Right ventricle myocardium superior (tissue), 1 donor: Measurements from ENCODE around the gene COL3A1. TPM values are rescaled to one million over a fixed set of nuclear protein-coding genes. Genes with fewer than 3 reads are reported as not detected.

Source experiments
- ATAC-seq: fragments of 200-7000 bp; cut with Tn5 transposase; one replicate; pipeline ENCODE4 v1.9.1; 2020; ENCODE audit warnings: mild to moderate bottlenecking; ENCODE audit not compliant: poor library complexity
- DNase-seq: peaks from one replicate; pipeline ENCODE4 v3.0.0-alpha.2; 2020
- intact Hi-C: fragments of 100-400 bp; cut with DNase I; formaldehyde crosslinking; loops from one replicate; pipeline ENCODE4 v1.11.2; 2022
- total RNA-seq: library from RNA; stranded (reverse); fragmentation: NEBNext Ultra II Directional; extraction: Animal tissue kit (Norgen Biotek cat#: 25700); gene quantifications from one replicate; pipeline ENCODE4 v1.2.1, GENCODE V29; 2021
- donor health status: DM: no; HTN: yes; CAD: no; lungs with severe emphysema.

Gene COL3A1
- total RNA-seq, 1 donor from 2014 or later = 47.0 TPM

- intact Hi-C loops = no loop called here
- ATAC-seq (no peak), DNase-seq (no peak)
These were observed 36.4 kb downstream of the COL3A1 start for GRCh38 chr2:189010536-189010935.

DNA sequence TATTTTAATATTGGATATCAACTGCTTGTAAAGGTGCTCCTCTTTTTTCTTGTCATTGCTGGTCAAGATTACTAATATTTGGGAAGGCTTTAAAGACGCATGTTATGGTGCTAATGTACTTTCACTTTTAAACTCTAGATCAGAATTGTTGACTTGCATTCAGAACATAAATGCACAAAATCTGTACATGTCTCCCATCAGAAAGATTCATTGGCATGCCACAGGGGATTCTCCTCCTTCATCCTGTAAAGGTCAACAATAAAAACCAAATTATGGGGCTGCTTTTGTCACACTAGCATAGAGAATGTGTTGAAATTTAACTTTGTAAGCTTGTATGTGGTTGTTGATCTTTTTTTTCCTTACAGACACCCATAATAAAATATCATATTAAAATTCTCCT is 38.2 kb downstream of the COL3A1 start:
- ATAC-seq (no peak), DNase-seq (no peak)
- intact Hi-C loops = no loop called here

GRCh38 chr2:189013031-189013430 is 38.9 kb downstream of the COL3A1 start:
- DNase-seq = no peak
- intact Hi-C loops = no loop called here
- ATAC-seq = no peak

- DNase-seq (no peak), ATAC-seq (no peak)
- intact Hi-C loops = no loop called here
These were observed 39.7 kb downstream of the COL3A1 start for GRCh38 chr2:189013671-189014448.

DNA sequence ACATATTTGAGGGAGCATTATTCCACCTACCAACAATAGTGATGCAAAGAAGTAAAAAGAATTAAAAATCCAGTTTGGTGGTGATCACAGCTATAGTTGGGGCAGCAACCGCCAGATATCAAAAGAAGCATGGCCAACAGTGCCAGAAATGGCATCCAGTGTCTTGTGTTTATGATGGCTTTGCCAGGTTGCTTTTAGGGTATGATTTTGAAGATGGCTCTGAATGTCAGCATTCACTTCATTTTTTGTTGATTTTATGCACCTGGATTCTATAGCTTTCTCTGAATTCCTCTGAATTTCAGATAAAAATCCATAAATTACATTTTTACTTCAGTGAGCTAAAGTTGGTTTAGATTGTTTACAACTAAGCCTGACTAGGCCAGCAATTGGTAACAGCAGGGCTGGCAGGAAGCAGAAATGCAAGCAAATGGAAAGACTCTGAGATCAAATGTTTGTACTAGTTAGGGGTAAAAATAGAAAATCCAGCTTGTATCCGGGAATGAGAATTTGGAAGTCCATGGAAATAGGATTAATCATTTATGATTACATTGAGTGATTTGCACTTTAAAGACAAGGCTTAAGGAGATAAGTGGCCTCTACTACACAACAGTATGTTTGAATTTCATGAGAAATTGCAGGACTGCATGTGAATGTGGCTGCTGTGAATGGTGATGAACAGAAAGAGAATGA is 40.4 kb downstream of the COL3A1 start:
- ATAC-seq = no peak

GRCh38 chr2:189015359-189015758 is 41.2 kb downstream of the COL3A1 start:
- ATAC-seq (no peak), DNase-seq (no peak)
- intact Hi-C loops = no loop called here

More for the DNA sequence above, 40.4 kb downstream of the COL3A1 start:
- DNase-seq = no peak
- intact Hi-C loops = no loop called here

GRCh38 chr2:189016311-189016861 is 42.2 kb downstream of the COL3A1 start:
- ATAC-seq = no peak
- intact Hi-C loops = no loop called here
- no peak for DNase-seq

DNA sequence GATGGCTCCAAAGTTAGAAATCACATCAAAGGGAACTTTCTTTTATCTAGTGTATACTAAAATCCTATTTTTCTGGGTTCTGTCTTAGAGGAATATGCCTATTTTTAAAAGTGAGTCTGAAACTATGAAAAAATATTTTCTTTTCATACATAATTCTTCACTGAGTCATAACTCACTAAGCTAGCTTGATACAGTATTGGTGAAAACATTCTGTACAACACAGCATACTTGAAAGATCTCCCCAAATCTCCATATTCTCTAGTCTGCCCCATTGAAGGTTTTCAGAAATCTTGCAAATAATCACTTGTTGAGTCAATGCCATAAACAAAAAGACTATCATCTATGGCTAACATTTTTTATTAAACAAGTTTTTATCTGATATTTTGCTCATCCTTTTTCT is 44.5 kb downstream of the COL3A1 start:
- intact Hi-C loops = no loop called here
- no peak for ATAC-seq

GRCh38 chr2:189020179-189020578 is 46.0 kb downstream of the COL3A1 start:
- DNase-seq = no peak
- intact Hi-C loops = no loop called here
- ATAC-seq = no peak

More for the DNA sequence above, 44.5 kb downstream of the COL3A1 start:
- no peak for DNase-seq

- intact Hi-C loops = no loop called here
- ATAC-seq = peak; percentile 88
- DNase-seq = no peak
These were observed 47.9 kb downstream of the COL3A1 start for GRCh38 chr2:189022053-189022481.

DNA sequence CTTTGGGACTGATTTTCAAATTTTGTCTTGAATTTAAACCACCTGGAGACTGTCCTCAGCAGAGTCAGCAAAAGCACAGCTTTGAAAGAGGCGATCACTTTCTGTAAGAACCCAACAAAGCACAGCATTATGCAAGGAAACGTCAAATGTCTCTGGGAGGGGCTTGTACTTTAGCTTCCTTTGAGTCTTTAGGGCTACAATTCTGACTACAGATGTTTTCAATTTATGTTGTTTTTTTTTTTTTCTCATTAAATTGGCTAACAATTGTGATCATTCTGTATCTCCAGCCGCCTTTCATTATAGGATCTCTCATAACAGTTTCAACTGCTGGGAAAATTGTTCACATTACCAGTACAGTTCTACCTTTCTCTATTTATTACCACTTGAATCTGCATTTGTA is 48.3 kb downstream of the COL3A1 start:
- intact Hi-C loops = no loop called here
- DNase-seq = no peak
- peak; percentile 75 for ATAC-seq

DNA sequence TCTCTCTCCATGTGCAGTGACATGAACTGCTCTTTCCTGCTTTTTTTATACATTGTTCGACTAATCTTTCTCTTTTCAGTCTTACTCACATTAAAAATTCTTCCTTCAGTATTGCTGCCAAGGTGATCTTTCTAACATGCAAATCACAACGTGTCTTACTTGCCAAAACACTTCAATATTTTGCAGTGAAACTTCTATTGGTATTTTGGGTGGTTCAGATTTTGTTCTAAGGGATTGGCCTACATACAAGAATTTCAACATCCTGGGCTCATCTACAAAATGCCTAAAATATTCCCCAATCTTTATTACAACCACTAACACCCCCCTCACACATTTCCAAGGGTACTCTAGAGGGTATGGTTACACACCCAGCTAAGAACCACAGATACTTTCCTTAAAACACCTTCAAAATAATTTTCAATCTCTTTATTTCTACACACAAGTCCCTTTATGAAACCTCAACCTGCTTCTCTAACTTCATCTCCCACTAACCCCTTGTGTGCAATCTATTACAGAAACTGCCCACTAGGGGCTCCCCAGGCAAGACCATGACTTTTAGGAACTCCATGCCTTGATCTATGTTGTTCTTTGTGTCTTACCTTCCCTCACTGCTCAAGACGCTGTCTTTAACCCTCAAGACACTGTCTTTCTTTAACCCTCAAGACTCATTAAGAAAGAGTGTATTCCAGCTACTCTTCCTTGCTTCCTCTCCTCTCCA is 50.9 kb downstream of the COL3A1 start:
- ATAC-seq (no peak), DNase-seq (no peak)
- intact Hi-C loops = no loop called here

DNA sequence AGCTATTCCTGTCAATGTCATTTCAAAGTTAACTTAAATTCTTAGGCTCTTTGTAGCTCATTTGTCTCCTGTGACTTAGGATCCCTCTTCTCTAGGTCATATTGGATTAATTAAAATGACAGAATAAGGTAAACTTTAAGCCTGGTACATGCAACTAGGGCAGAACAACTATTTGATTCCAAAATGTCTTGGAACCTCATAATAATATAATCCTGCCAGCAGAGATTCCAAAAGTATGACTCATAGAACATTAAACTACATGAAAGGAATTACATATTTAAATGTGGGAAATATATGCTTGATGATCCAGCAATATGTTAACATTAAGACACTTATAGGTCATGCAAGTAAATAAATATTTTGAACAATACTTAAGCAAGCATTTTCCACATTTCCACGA is 63.3 kb downstream of the COL3A1 start:
- ATAC-seq = no peak
- DNase-seq = no peak
- intact Hi-C loops = no loop called here

- ATAC-seq (no peak), DNase-seq (no peak)
- intact Hi-C loops = no loop called here
These were observed 71.7 kb downstream of the COL3A1 start for GRCh38 chr2:189045836-189046235.

DNA sequence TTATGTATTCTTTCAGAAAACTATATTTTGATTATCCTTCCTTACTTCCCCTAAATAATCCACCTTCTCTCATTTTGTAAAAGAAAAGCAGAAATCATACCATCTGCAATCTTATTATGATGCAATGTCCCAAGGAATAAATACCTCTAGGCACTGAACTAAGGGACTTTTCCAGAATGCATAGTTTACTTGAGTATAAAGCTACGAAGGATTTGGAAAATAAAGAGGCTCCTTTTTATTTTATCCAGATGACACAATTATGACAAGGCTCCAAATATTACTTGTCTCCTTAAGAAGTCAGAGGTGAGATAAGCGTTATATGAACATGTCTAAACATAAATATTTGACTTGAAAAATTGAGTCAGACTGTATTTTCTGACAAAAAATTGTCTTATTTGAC is 72.1 kb downstream of the COL3A1 start:
- intact Hi-C loops = no loop called here
- DNase-seq = no peak
- ATAC-seq = no peak

- no peak for ATAC-seq
- intact Hi-C loops = no loop called here
These were observed 73.2 kb downstream of the COL3A1 start for GRCh38 chr2:189047171-189047888.

DNA sequence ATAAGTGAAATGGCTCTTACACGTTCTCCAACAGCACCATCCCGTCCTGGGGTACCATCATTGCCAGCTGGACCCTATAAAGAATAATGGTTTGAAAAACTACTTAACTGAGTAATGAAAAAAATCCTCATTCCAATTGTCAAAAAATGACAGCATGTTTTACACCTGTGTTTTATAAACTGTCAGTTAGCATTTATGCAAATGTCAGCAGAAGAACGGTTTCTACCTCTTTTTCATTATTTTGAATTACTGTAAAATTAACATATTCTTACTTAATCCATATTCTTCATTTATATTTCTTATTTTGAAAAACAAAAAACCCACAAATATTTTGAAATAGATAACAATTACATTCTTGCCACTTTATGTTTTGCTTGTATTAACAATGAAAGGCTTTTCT is 74.0 kb downstream of the COL3A1 start:
- intact Hi-C loops = no loop called here
- ATAC-seq = no peak
- DNase-seq = no peak

More at GRCh38 chr2:189047171-189047888, 73.2 kb downstream of the COL3A1 start:
- DNase-seq = no peak

- intact Hi-C loops = no loop called here
- DNase-seq = no peak
These were observed 75.6 kb downstream of the COL3A1 start for GRCh38 chr2:189049709-189050164.

More at GRCh38 chr2:189049709-189050164, 75.6 kb downstream of the COL3A1 start:
- no peak for ATAC-seq
